ENCODE data around the gene POLD3. TPM values are rescaled to one million over a fixed set of nuclear protein-coding genes. Genes with fewer than 3 reads are reported as not detected.

POLD3 gene, protein sequence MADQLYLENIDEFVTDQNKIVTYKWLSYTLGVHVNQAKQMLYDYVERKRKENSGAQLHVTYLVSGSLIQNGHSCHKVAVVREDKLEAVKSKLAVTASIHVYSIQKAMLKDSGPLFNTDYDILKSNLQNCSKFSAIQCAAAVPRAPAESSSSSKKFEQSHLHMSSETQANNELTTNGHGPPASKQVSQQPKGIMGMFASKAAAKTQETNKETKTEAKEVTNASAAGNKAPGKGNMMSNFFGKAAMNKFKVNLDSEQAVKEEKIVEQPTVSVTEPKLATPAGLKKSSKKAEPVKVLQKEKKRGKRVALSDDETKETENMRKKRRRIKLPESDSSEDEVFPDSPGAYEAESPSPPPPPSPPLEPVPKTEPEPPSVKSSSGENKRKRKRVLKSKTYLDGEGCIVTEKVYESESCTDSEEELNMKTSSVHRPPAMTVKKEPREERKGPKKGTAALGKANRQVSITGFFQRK
- total RNA-seq (10 to 100 TPM in 4 of 5 donors, 1 to 10 TPM in 1; 4.7 to 85.7 (median 22.9) TPM), polyA plus RNA-seq (10 to 100 TPM in 1 of 3 donors, 1 to 10 TPM in 2; 7.0 to 10.8 (median 7.5) TPM)
- long read RNA-seq, donor 1, partial matches to known transcripts: 0 of 1 reads
- long read RNA-seq, donor 1, other reads (novel, unspliced or antisense): 0 of 1 reads
- long read RNA-seq, donor 2, partial matches to known transcripts: 0 of 3 reads
- long read RNA-seq, donor 2, other reads (novel, unspliced or antisense): 0 of 3 reads
- long read RNA-seq, donor 3, partial matches to known transcripts: 0 of 1 reads
- long read RNA-seq, donor 3, other reads (novel, unspliced or antisense): 0 of 1 reads
- long read RNA-seq, donor 4, partial matches to known transcripts: 0 of 1 reads
- long read RNA-seq, donor 4, other reads (novel, unspliced or antisense): 0 of 1 reads
- long read RNA-seq, donor 5, transcript POLD3-201 (12 exons, 3,821 nt): major isoform, 5 of 16 reads
- long read RNA-seq, donor 5, partial matches to known transcripts: 9 of 16 reads
- long read RNA-seq, donor 5, other reads (novel, unspliced or antisense): 0 of 16 reads
- long read RNA-seq, donor 6, partial matches to known transcripts: 9 of 14 reads
- long read RNA-seq, donor 6, other reads (novel, unspliced or antisense): 0 of 14 reads
- long read RNA-seq, donor 7, partial matches to known transcripts: 7 of 9 reads
- long read RNA-seq, donor 7, other reads (novel, unspliced or antisense): 0 of 9 reads
- long read RNA-seq, donor 8: 0 reads
- long read RNA-seq, donor 9, partial matches to known transcripts: 0 of 1 reads
- long read RNA-seq, donor 9, other reads (novel, unspliced or antisense): 0 of 1 reads
- long read RNA-seq, donor 10: 0 reads

DNA sequence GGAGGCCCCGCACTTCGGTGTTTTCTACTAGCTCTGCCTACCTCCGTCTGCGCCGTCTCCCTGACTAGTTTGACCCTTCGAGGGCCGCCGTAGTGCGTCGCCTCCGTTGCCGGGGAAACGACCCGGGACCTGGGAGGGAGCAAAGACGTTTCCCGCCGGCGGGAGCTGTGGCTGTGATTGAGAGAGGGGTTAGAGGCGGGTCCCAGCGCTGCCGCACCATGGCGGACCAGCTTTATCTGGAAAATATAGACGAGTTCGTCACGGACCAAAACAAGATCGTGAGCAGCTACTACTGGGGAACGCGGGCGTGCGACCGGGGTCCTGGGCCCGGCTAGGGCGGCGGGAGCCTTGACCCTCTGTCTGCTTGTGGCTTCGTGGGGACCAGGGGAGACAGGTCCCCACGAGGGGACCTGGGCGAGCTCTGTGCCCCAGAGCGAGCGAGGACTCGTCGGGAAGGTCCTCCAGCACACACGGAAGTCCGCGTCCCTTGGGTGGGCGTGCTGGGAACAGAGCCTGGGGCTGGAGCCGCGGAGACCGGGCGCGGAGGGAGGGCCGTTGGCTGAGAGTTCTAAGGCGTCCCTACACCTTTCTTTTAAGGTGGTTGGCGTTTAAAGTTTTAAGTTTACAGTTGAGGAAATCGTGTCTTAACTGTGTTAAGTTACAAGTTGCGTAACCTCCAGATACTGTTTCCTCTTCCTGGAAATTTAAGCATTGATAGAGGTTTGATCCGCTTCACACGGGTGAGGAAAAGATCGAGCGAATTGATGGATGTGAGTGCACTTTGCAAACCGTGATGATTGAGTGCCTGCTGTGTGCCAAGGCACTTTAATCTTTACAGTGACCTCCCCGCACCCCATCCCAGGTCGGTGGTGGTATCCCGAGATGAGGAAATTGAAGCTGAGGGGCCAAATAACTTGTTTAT lies at the start of gene POLD3:
POLD3 (plus strand) TSS at position 142 of the 922 bp plus-strand sequence; CDS start at position 219, 77 bp downstream.
- peak within 1 kb of the TSS; percentile 87 to 99 (median 98) for H3K4me3 ChIP-seq
- H3K9me3 ChIP-seq: no peaks in the 10 kb centered on the region
- no peaks in the 10 kb centered on the region for H3K27me3 ChIP-seq
- TF ChIP-seq POLR2AphosphoS5 (IDR thresholded peaks at IDR 0.05): peak; percentile 86 to 96 (median 94)
- TF ChIP-seq, protein P1, sequence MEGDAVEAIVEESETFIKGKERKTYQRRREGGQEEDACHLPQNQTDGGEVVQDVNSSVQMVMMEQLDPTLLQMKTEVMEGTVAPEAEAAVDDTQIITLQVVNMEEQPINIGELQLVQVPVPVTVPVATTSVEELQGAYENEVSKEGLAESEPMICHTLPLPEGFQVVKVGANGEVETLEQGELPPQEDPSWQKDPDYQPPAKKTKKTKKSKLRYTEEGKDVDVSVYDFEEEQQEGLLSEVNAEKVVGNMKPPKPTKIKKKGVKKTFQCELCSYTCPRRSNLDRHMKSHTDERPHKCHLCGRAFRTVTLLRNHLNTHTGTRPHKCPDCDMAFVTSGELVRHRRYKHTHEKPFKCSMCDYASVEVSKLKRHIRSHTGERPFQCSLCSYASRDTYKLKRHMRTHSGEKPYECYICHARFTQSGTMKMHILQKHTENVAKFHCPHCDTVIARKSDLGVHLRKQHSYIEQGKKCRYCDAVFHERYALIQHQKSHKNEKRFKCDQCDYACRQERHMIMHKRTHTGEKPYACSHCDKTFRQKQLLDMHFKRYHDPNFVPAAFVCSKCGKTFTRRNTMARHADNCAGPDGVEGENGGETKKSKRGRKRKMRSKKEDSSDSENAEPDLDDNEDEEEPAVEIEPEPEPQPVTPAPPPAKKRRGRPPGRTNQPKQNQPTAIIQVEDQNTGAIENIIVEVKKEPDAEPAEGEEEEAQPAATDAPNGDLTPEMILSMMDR (IDR thresholded peaks at IDR 0.05): no peak
- H3K4me1 ChIP-seq: peaks cover 11 to 31% (median 18%) of the 10 kb centered on the region in 4 donors
- peaks cover 0 to 29% (median 25%) of the 10 kb centered on the region in 4 donors for H3K36me3 ChIP-seq
- H3K27ac ChIP-seq: peak within 1 kb of the TSS; percentile 81 to 93 (median 89)
- DNase-seq: peak; percentile 96 to 98
- 0 to 1% (median 0%) methylated on average over 44 to 63 of the region's 63 CpGs for WGBS, 5 donors
- intact Hi-C loops (cut with DNase I; ENCODE audit: low total_unique reads): no loop called here

DNA sequence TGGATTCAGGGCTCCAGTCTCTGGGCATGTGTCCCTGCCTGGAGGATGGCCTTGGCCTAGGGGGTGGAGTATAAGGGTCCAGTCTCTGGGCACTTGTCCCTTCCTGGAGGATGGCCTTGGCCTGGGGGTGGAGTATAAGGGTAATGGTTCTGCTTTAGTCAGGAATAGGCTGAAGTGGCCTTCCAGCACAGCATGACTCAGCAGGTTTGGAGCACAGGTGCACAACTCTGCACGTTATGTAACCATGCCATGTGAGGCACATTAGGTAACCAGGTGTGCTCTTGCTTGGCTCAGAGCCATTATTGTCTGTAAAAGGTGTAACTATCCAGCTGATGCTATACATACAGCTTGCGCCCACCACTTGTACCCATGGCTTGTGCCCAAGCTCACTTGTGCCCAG lies 48.4 kb upstream of the POLD3 start:
- Histone ChIP-seq H3K27ac (no peak overlapping the region), H3K4me3 (no peak overlapping the region), H3K36me3 (no peaks in the 10 kb centered on the region), H3K27me3 (no peaks in the 10 kb centered on the region), H3K9me3 (peaks cover 5 to 9% (median 8%) of the 10 kb centered on the region in 4 donors), H3K4me1 (peaks cover 3 to 6% (median 4%) of the 10 kb centered on the region in 4 donors)
- peak in 1 of 2 donors; percentile 69 for DNase-seq
- TF ChIP-seq, protein P1 (IDR thresholded peaks at IDR 0.05): no peak
- TF ChIP-seq POLR2A (IDR thresholded peaks at IDR 0.05) (no peak), POLR2AphosphoS5 (IDR thresholded peaks at IDR 0.05) (no peak), EP300 (IDR thresholded peaks at IDR 0.05) (no peak)
- intact Hi-C loops (cut with DNase I; ENCODE audit: low total_unique reads): no loop called here
- WGBS, 5 donors: 72 to 97% (median 95%) methylated on average over 2 of the region's 2 CpGs

DNA sequence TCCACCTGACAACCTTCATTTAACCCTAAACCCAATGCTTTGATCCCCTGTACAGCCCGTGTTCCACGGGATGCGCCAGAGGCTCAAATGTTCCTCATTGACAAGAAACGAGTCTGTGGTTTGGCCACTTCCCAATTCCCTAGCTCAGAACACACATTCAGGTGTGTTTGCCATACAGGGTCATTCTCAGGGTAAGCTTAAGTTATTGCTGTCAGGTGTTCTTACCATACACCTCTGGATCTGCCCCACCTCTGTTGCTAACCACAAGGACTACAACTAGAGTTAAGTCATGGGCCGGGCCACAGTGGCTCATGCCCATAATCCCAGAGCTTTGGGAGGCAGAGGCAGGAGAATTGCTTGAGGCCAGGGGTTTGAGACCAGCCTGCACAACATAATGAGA lies 45.6 kb upstream of the POLD3 start:
- peak in 2 of 3 donors; percentile 55 to 77 for TF ChIP-seq POLR2AphosphoS5 (IDR thresholded peaks at IDR 0.05)
- TF ChIP-seq, protein P1 (IDR thresholded peaks at IDR 0.05): no peak
- Histone ChIP-seq H3K27me3 (no peaks in the 10 kb centered on the region), H3K9me3 (peaks cover 5 to 9% (median 8%) of the 10 kb centered on the region in 4 donors), H3K4me3 (no peak overlapping the region), H3K4me1 (peaks cover 3 to 9% (median 5%) of the 10 kb centered on the region in 4 donors), H3K27ac (no peak overlapping the region), H3K36me3 (no peaks in the 10 kb centered on the region)
- DNase-seq: peak; percentile 82 to 94
- 24 to 57% (median 27%) methylated on average over 5 of the region's 5 CpGs for WGBS, 5 donors
- intact Hi-C loops (cut with DNase I; ENCODE audit: low total_unique reads): no loop called here

Measured in stomach (tissue), 19 donors.